Measurements from ENCODE around the gene STPG4. TPM values are rescaled to one million over a fixed set of nuclear protein-coding genes. Genes with fewer than 3 reads are reported as not detected.

Gene STPG4
- total and polyA plus RNA-seq, 2 of the 8 experiments (the other 6 are each of a cell fraction or from before 2014, with no cell fraction given), result 0.28 TPM; not detected in 1

GRCh38 chr2:47041063-47041462, 114.0 kb downstream of the STPG4 start (continued):
- TF ChIP-seq TBP (IDR thresholded peaks at IDR 0.05; ENCODE audit: low read depth, low read length), result no peak

Data from H1 (cell line).